GM23338 (cell line): ENCODE data around the gene THADA. TPM values are rescaled to one million over a fixed set of nuclear protein-coding genes. Genes with fewer than 3 reads are reported as not detected.

Experiments
- ATAC-seq: fragments of 200-7000 bp; cut with Tn5 transposase; 3 replicates; pipeline ENCODE4 v1.9.1; 2020
- DNase-seq: peaks from one replicate; pipeline ENCODE4 v3.0.0-alpha.2; 2015; ENCODE audit warnings: low spot score
- H2AFZ ChIP-seq: fragments of 200-600 bp; sonication (generic); 2 replicates; pipeline ENCODE4 v1.8.0; 2016; ENCODE audit warnings: antibody characterized with exemption, mild to moderate bottlenecking, moderate library complexity
- H3F3A ChIP-seq: fragments of 200-600 bp; sonication (generic); replicated peaks from 2 replicates; pipeline ENCODE4 v1.8.0; 2017; ENCODE audit warnings: antibody characterized with exemption, mixed run types, low read depth
- H3K27ac ChIP-seq: fragments of 200-600 bp; sonication (generic); 2 replicates; pipeline ENCODE4 v1.6.1; 2016; ENCODE audit warnings: low read depth
- H3K27me3 ChIP-seq: fragments of 200-600 bp; sonication (generic); 2 replicates; pipeline ENCODE4 v1.8.0; 2016; ENCODE audit warnings: mild to moderate bottlenecking, mixed run types, moderate library complexity; ENCODE audit not compliant: insufficient read depth
- H3K36me3 ChIP-seq: fragments of 200-600 bp; sonication (generic); 2 replicates; pipeline ENCODE4 v1.8.0; 2016; ENCODE audit warnings: mild to moderate bottlenecking; ENCODE audit not compliant: insufficient read depth
- H3K4me1 ChIP-seq: fragments of 200-600 bp; sonication (generic); 2 replicates; pipeline ENCODE4 v1.8.0; 2016; ENCODE audit warnings: mild to moderate bottlenecking, moderate library complexity; ENCODE audit not compliant: insufficient read depth
- H3K4me2 ChIP-seq: fragments of 200-600 bp; sonication (generic); 2 replicates; pipeline ENCODE4 v1.7.1; 2017; ENCODE audit warnings: mixed run types
- H3K4me3 ChIP-seq: fragments of 200-600 bp; sonication (generic); 2 replicates; pipeline ENCODE4 v1.6.1; 2016; ENCODE audit warnings: mixed run types
- H3K79me2 ChIP-seq: fragments of 200-600 bp; sonication (generic); replicated peaks from 2 replicates; pipeline ENCODE4 v1.8.0; 2017; ENCODE audit warnings: mild to moderate bottlenecking; ENCODE audit not compliant: insufficient read depth
- H3K9me2 ChIP-seq: fragments of 200-600 bp; sonication (generic); 2 replicates; pipeline ENCODE4 v1.8.0; 2017; ENCODE audit not compliant: insufficient read depth
- H4K20me1 ChIP-seq: fragments of 200-600 bp; sonication (generic); replicated peaks from 2 replicates; pipeline ENCODE4 v1.8.0; 2017; ENCODE audit warnings: mild to moderate bottlenecking; ENCODE audit not compliant: insufficient read depth
- H3K27ac Mint-ChIP-seq: 2 replicates; pipeline ENCODE4 v1.8.0; 2020; ENCODE audit warnings: inconsistent platforms, mild to moderate bottlenecking, moderate library complexity, mixed read lengths
- H3K27me3 Mint-ChIP-seq: 3 replicates; pipeline ENCODE4 v1.8.0; 2022; ENCODE audit warnings: low read depth, mild to moderate bottlenecking, moderate library complexity, mixed read lengths, inconsistent platforms; ENCODE audit not compliant: insufficient read depth, poor library complexity
- H3K36me3 Mint-ChIP-seq: 3 replicates; pipeline ENCODE4 v1.8.0; 2021; ENCODE audit warnings: low read depth, mild to moderate bottlenecking, inconsistent platforms, moderate library complexity, mixed read lengths
- H3K4me1 Mint-ChIP-seq: 3 replicates; pipeline ENCODE4 v1.8.0; 2020; ENCODE audit warnings: mild to moderate bottlenecking, inconsistent platforms, mixed read lengths
- H3K4me3 Mint-ChIP-seq: 3 replicates; pipeline ENCODE4 v1.8.0; 2021; ENCODE audit warnings: moderate library complexity, mild to moderate bottlenecking, inconsistent platforms, mixed read lengths
- H3K9me3 Mint-ChIP-seq: 3 replicates; pipeline ENCODE4 v1.8.0; 2020; ENCODE audit warnings: moderate library complexity, mild to moderate bottlenecking, inconsistent platforms, mixed read lengths
- CREB1 ChIP-seq: fragments of 250-450 bp; sonication (Bioruptor Pico); IDR thresholded peaks from 2 replicates; pipeline ENCODE4 v1.5.0; 2020; ENCODE audit warnings: low read depth, mild to moderate bottlenecking, moderate library complexity
- EZH2 ChIP-seq: fragments of 200-600 bp; sonication (generic); IDR thresholded peaks from one replicate; pipeline ENCODE4 v1.8.0; 2017; ENCODE audit warnings: antibody characterized with exemption, mild to moderate bottlenecking, low read depth; ENCODE audit not compliant: unreplicated experiment
- EZH2phosphoT487 ChIP-seq: fragments of 200-600 bp; sonication (generic); IDR thresholded peaks from one replicate; pipeline ENCODE4 v1.8.1; 2018; ENCODE audit warnings: antibody characterized with exemption; ENCODE audit not compliant: unreplicated experiment
- NANOG ChIP-seq: IDR thresholded peaks from 2 replicates; pipeline ENCODE4 v1.6.1; 2016; ENCODE audit warnings: antibody characterized with exemption, borderline replicate concordance
- POLR2AphosphoS5 ChIP-seq: IDR thresholded peaks from 2 replicates; pipeline ENCODE4 v1.6.1; 2016; ENCODE audit warnings: antibody characterized with exemption, low read depth
- STAT1 ChIP-seq: IDR thresholded peaks from one replicate; pipeline ENCODE4 v1.6.1; 2016; ENCODE audit warnings: antibody characterized with exemption; ENCODE audit not compliant: unreplicated experiment
- ZNF462 ChIP-seq: fragments of 250-450 bp; sonication (Bioruptor Pico); IDR thresholded peaks from 2 replicates; pipeline ENCODE4 v1.5.0; 2020; ENCODE audit warnings: mild to moderate bottlenecking, moderate library complexity
- polyA plus RNA-seq: library from polyadenylated mRNA; unstranded; fragments of >200 nt; fragmentation: Nextera tagmentation; extraction: Ambion mirVana; gene quantifications from 2 replicates; pipeline ENCODE4 v1.2.1, GENCODE V29; 2016
- total RNA-seq: library from RNA; depleted of rRNA; stranded (reverse); fragments of >200 nt; shearing (Covaris generic); gene quantifications from 2 replicates; pipeline ENCODE4 v1.2.3, GENCODE V29; 2014
- TF ChIP-seq, protein P1 (sequence below), 2 experiments: fragments of 200-600 bp in 1 of 2; sonication (generic) in 1 of 2; conservative IDR thresholded peaks; 2 replicates each; pipeline versions ENCODE4 v1.5.1 to v1.6.1; 2016 to 2017; ENCODE audit warnings: antibody characterized with exemption in 2 of 2, low read depth in 2 of 2, mild to moderate bottlenecking in 2 of 2, moderate library complexity in 1 of 2
- TF ChIP-seq, protein P2 (sequence below): IDR thresholded peaks from one replicate; pipeline ENCODE4 v1.6.1; 2018; ENCODE audit warnings: antibody characterized with exemption; ENCODE audit not compliant: unreplicated experiment
- TF ChIP-seq, protein P3 (sequence below): IDR thresholded peaks from 2 replicates; pipeline ENCODE4 v1.6.1; 2016; ENCODE audit warnings: antibody characterized with exemption

THADA gene
- total and polyA plus RNA-seq, 2 experiments from 2014 or later: 17.0 to 30.7 TPM

DNA sequence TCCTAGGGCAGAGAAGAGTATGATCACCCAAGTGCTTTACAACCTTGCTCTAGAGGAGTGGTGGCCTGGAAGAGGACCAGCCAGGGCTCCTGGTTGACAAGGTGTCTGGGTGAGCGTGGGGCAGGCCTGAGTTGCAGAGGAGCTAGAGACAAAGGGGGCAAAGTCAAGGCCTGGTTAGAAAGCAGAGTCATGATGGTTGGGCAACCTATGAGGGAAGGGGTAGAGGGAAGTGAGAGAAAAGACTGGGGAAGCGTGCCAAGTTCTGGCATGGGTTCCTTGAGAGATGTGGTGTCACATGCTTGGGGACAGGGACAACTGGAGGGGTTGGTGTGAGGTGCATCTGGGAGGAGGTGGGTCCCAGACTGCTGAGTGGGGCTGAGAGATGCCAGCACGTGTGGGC is 382.9 kb downstream of the THADA start (continued):
- TF ChIP-seq ZNF462 (CRISPR knock-in tag) (no peak), STAT1 (no peak), POLR2AphosphoS5 (no peak), CREB1 (no peak), EZH2 (no peak)
- TF ChIP-seq, protein P1, sequence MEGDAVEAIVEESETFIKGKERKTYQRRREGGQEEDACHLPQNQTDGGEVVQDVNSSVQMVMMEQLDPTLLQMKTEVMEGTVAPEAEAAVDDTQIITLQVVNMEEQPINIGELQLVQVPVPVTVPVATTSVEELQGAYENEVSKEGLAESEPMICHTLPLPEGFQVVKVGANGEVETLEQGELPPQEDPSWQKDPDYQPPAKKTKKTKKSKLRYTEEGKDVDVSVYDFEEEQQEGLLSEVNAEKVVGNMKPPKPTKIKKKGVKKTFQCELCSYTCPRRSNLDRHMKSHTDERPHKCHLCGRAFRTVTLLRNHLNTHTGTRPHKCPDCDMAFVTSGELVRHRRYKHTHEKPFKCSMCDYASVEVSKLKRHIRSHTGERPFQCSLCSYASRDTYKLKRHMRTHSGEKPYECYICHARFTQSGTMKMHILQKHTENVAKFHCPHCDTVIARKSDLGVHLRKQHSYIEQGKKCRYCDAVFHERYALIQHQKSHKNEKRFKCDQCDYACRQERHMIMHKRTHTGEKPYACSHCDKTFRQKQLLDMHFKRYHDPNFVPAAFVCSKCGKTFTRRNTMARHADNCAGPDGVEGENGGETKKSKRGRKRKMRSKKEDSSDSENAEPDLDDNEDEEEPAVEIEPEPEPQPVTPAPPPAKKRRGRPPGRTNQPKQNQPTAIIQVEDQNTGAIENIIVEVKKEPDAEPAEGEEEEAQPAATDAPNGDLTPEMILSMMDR (conservative IDR thresholded peaks at IDR 0.05; ENCODE audit: low read depth in 2 of 2): no peak

GRCh38 chr2:43212216-43212835 is 383.5 kb downstream of the THADA start:
- Mint-ChIP-seq H3K27me3 (peaks cover 6% of the 10 kb centered on the region), H3K36me3 (no peaks in the 10 kb centered on the region), H3K4me3 (no peak overlapping the region), H3K27ac (peak overlapping the region; percentile 9; the same call in 1 of the 2 replicates), H3K4me1 (peaks cover 38% of the 10 kb centered on the region), H3K9me3 (no peaks in the 10 kb centered on the region)
- Histone ChIP-seq H3K9me2 (no peaks in the 10 kb centered on the region), H3K79me2 (no peaks in the 10 kb centered on the region), H3K4me2 (no peak overlapping the region), H3K27ac (no peak overlapping the region), H2AFZ (no peak overlapping the region), H4K20me1 (no peaks in the 10 kb centered on the region), H3K27me3 (no peaks in the 10 kb centered on the region), H3K36me3 (no peaks in the 10 kb centered on the region), H3K4me1 (peaks cover 40% of the 10 kb centered on the region), H3K4me3 (no peak overlapping the region), H3F3A (peaks cover 21% of the 10 kb centered on the region)
- no peak for DNase-seq
- no peak for ATAC-seq
- TF ChIP-seq, protein P2, sequence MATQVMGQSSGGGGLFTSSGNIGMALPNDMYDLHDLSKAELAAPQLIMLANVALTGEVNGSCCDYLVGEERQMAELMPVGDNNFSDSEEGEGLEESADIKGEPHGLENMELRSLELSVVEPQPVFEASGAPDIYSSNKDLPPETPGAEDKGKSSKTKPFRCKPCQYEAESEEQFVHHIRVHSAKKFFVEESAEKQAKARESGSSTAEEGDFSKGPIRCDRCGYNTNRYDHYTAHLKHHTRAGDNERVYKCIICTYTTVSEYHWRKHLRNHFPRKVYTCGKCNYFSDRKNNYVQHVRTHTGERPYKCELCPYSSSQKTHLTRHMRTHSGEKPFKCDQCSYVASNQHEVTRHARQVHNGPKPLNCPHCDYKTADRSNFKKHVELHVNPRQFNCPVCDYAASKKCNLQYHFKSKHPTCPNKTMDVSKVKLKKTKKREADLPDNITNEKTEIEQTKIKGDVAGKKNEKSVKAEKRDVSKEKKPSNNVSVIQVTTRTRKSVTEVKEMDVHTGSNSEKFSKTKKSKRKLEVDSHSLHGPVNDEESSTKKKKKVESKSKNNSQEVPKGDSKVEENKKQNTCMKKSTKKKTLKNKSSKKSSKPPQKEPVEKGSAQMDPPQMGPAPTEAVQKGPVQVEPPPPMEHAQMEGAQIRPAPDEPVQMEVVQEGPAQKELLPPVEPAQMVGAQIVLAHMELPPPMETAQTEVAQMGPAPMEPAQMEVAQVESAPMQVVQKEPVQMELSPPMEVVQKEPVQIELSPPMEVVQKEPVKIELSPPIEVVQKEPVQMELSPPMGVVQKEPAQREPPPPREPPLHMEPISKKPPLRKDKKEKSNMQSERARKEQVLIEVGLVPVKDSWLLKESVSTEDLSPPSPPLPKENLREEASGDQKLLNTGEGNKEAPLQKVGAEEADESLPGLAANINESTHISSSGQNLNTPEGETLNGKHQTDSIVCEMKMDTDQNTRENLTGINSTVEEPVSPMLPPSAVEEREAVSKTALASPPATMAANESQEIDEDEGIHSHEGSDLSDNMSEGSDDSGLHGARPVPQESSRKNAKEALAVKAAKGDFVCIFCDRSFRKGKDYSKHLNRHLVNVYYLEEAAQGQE: no peak
- TF ChIP-seq CREB1: no peak
- TF ChIP-seq, protein P3, sequence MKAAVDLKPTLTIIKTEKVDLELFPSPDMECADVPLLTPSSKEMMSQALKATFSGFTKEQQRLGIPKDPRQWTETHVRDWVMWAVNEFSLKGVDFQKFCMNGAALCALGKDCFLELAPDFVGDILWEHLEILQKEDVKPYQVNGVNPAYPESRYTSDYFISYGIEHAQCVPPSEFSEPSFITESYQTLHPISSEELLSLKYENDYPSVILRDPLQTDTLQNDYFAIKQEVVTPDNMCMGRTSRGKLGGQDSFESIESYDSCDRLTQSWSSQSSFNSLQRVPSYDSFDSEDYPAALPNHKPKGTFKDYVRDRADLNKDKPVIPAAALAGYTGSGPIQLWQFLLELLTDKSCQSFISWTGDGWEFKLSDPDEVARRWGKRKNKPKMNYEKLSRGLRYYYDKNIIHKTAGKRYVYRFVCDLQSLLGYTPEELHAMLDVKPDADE: no peak
- TF ChIP-seq NANOG: no peak
- TF ChIP-seq EZH2phosphoT487: no peak
